B cell (primary cell): ENCODE results near the gene SYNC. TPM values are rescaled to one million over a fixed set of nuclear protein-coding genes. Genes with fewer than 3 reads are reported as not detected.

Experiments used
- ATAC-seq: fragments of 200-7000 bp; cut with Tn5 transposase; one replicate; pipeline ENCODE4 v1.10.0; 2021; ENCODE audit warnings: low read depth, mild to moderate bottlenecking, moderate number of reproducible peaks, moderate library complexity
- CTCF ChIA-PET: fragments of 350-600 bp; sonication (Branson Sonifier 250); formaldehyde crosslinking; loops from one replicate; lab custom pipeline; 2021; ENCODE audit warnings: antibody characterized with exemption, inconsistent platforms; lab: Charles Lee
- POLR2A ChIA-PET: fragments of 350-600 bp; sonication (Branson Sonifier 250); formaldehyde crosslinking; loops from one replicate; lab custom pipeline; 2021; ENCODE audit warnings: antibody characterized with exemption; lab: Charles Lee
- DNase-seq: peaks from one replicate; pipeline ENCODE4 v3.0.0; 2013
- H2AFZ ChIP-seq: 2 replicates; pipeline ENCODE4 v1.6.1; 2012; ENCODE audit warnings: mild to moderate bottlenecking, low read depth, low read length; ENCODE audit not compliant: insufficient read depth, poor library complexity, severe bottlenecking
- H3K27ac ChIP-seq, 2 donors: 1 replicate in 1 of 2; 2 replicates in 1 of 2; pipeline ENCODE4 v1.5.1; 2012 to 2013; ENCODE audit warnings: low read length in 2 of 2, mild to moderate bottlenecking in 2 of 2, moderate library complexity in 1 of 2
- H3K27me3 ChIP-seq, 4 experiments: fragments of 200-600 bp in 1 of 4; sonication (generic) in 1 of 4; replicated peaks in 1 of 4; 1 replicate in 2 of 4; 2 replicates in 2 of 4; pipeline versions ENCODE4 v1.6.1 to v1.7.0; 2013 to 2016; ENCODE audit warnings: low read length in 3 of 4, mild to moderate bottlenecking in 2 of 4, mixed read lengths in 1 of 4, moderate library complexity in 1 of 4; ENCODE audit not compliant: insufficient read depth in 4 of 4, control insufficient read depth in 3 of 4; ENCODE audit errors: control extremely low read depth in 1 of 4
- H3K36me3 ChIP-seq, 2 experiments: replicated peaks in 1 of 2; 1 replicate in 1 of 2; 2 replicates in 1 of 2; pipeline versions ENCODE4 v1.6.1 to v1.7.1; 2013; ENCODE audit warnings: low read length in 1 of 2; ENCODE audit not compliant: insufficient read depth in 2 of 2, control insufficient read depth in 1 of 2; ENCODE audit errors: control extremely low read depth in 1 of 2, extremely low read depth in 1 of 2
- H3K4me1 ChIP-seq, 2 donors: fragments of 200-600 bp in 1 of 2; sonication (generic) in 1 of 2; 1 replicate in 1 of 2; 2 replicates in 1 of 2; pipeline versions ENCODE4 v1.5.1 to v1.6.1; 2013 to 2017; ENCODE audit warnings: low read length in 2 of 2; ENCODE audit not compliant: control insufficient read depth in 2 of 2, insufficient read depth in 2 of 2
- H3K4me2 ChIP-seq: replicated peaks from 2 replicates; pipeline ENCODE3; 2012; ENCODE audit warnings: mild to moderate bottlenecking, low read depth, low read length; ENCODE audit not compliant: poor library complexity, severe bottlenecking
- H3K4me3 ChIP-seq, 5 experiments: fragments of 200-600 bp in 1 of 5; sonication (generic) in 1 of 5; 1 replicate in 3 of 5; 2 replicates in 2 of 5; pipeline versions ENCODE4 v1.5.1 to v1.7.0; 2011 to 2016; ENCODE audit warnings: low read length in 4 of 5, mild to moderate bottlenecking in 4 of 5, low read depth in 2 of 5, control low read depth in 1 of 5, moderate library complexity in 1 of 5; ENCODE audit not compliant: insufficient read depth in 1 of 5; ENCODE audit errors: control extremely low read depth in 1 of 5, extremely low read depth in 1 of 5
- H3K79me2 ChIP-seq: fragments of 200-600 bp; sonication (generic); one replicate; pipeline ENCODE4 v1.6.0; 2016; ENCODE audit warnings: low read length; ENCODE audit not compliant: control insufficient read depth, insufficient read depth
- H3K9ac ChIP-seq: fragments of 200-600 bp; sonication (generic); 2 replicates; pipeline ENCODE4 v1.6.1; 2017; ENCODE audit warnings: mild to moderate bottlenecking, low read length, moderate library complexity
- H3K9me3 ChIP-seq, 3 donors: one replicate each; pipeline versions ENCODE4 v1.6.1 to v1.7.1; 2013; ENCODE audit warnings: low read length in 2 of 3; ENCODE audit not compliant: control insufficient read depth in 2 of 3, insufficient read depth in 1 of 3; ENCODE audit errors: control extremely low read depth in 1 of 3
- H4K20me1 ChIP-seq: 2 replicates; pipeline ENCODE4 v1.6.0; 2012; ENCODE audit warnings: mild to moderate bottlenecking, low read length; ENCODE audit not compliant: insufficient read depth, control insufficient read depth, poor library complexity, severe bottlenecking
- H3K27ac Mint-ChIP-seq: one replicate; pipeline ENCODE4 v1.8.0; 2021; ENCODE audit warnings: mixed read lengths
- H3K27me3 Mint-ChIP-seq: one replicate; pipeline ENCODE4 v1.8.0; 2021; ENCODE audit warnings: mixed read lengths
- H3K4me1 Mint-ChIP-seq: one replicate; pipeline ENCODE4 v1.8.0; 2021; ENCODE audit warnings: mixed read lengths
- H3K4me3 Mint-ChIP-seq: one replicate; pipeline ENCODE4 v1.8.0; 2021; ENCODE audit warnings: mixed read lengths
- H3K9me3 Mint-ChIP-seq: one replicate; pipeline ENCODE4 v1.8.0; 2022; ENCODE audit warnings: mixed read lengths; ENCODE audit not compliant: insufficient read depth
- EZH2 ChIP-seq: IDR thresholded peaks from 2 replicates; pipeline ENCODE4 v1.6.1; 2012; ENCODE audit warnings: borderline replicate concordance, low read depth, mild to moderate bottlenecking, moderate library complexity, low read length; ENCODE audit not compliant: insufficient read depth, poor library complexity, severe bottlenecking
- WGBS: methylation state at CpG from one replicate; pipeline ENCODE4 v1.1.5; 2013; ENCODE audit warnings: missing lambda C conversion rate; ENCODE audit not compliant: insufficient coverage; 5-methylcytosine and 5-hydroxymethylcytosine counted together
- intact Hi-C: fragments of 100-400 bp; cut with micrococcal nuclease; formaldehyde crosslinking; loops from one replicate; pipeline ENCODE4 v1.10.0; 2022
- polyA plus RNA-seq: library from polyadenylated mRNA; depleted of rRNA; stranded (reverse); fragments of >200 nt; gene quantifications from 2 replicates; pipeline ENCODE4 v1.2.3, GENCODE V29; 2012
- total RNA-seq, 2 donors: library from RNA; stranded (reverse); fragments of 120-200 nt in 1 of 2; gene quantifications; 1 replicate in 1 of 2; 2 replicates in 1 of 2; pipeline versions ENCODE4 v1.2.3 to v1.2.4, GENCODE V29; 2013 to 2022
- TF ChIP-seq, protein P1 (sequence below): fragments of 200-600 bp; IDR thresholded peaks from one replicate; pipeline ENCODE4 v1.8.0; 2022; ENCODE audit warnings: antibody characterized with exemption, mild to moderate bottlenecking

The SYNC gene
- total and polyA plus RNA-seq, 2 donors (not counting 1 experiment from before 2014, with no cell fraction given) = not detected

DNA sequence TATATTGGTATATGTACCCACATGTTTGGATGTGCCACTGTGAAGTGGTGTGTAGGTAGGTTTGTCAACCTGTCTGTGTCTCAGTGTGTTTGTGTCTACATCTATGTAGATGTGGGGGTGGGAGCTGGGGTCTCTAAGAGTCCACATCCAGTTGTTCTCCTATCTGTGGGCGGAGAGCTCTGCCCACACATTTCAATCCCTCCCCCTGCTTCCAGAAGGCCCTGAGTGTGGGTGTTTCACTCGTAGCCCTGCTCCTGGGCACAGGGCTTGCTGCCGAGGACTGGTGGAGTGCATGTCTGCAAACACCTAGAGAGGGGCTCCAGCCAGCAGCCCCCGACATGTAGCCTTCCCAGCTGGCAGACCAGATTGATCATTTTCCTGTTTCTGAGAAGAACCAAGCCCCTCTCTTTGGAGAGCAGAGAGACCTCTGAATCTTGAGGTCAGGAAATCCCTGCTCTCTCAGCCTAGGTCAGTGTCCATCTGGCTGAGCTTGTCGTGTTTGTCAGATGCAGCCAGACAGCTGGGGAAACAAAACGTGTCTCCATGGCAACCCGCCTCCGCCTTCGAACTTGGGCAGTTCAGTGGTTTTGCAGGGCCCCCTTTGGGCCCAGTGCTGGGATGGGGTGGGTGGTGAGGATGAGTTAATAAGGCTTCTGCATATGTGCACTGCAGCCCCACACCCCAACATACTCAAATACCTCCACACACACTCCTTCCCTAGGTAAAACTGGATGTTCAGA lies 31.2 kb upstream of the SYNC start:
- H3K9me3 Mint-ChIP-seq = no peaks in the 10 kb centered on the region
- Histone ChIP-seq H3K9me3 (peaks cover 0 to 2% (median 0%) of the 10 kb centered on the region in 3 donors), H3K79me2 (no peaks in the 10 kb centered on the region), H3K27me3 (peaks cover 0 to 6% (median 0%) of the 10 kb centered on the region in 4 experiments), H4K20me1 (no peaks in the 10 kb centered on the region), H3K4me2 (no peak overlapping the region), H3K4me1 (no peaks in the 10 kb centered on the region), H2AFZ (no peak overlapping the region), H3K4me3 (no peak overlapping the region), H3K36me3 (no peaks in the 10 kb centered on the region), H3K9ac (no peak overlapping the region), H3K27ac (no peak overlapping the region)
- ChIA-PET POLR2A (no interaction called here), CTCF (interaction anchor here (1.3 kb wide), 1 partner anchor 39 kb away, joined by 4 read pairs; no protein-coding TSS in a partner anchor)
- no peaks in the 10 kb centered on the region for H3K4me1 Mint-ChIP-seq
- whole genome bisulfite sequencing = 75% methylated on average over 6 of the region's 9 CpGs
- no peak for DNase-seq
- intact Hi-C loops = no loop called here
- TF ChIP-seq EZH2 = no peak
- TF ChIP-seq, protein P1, sequence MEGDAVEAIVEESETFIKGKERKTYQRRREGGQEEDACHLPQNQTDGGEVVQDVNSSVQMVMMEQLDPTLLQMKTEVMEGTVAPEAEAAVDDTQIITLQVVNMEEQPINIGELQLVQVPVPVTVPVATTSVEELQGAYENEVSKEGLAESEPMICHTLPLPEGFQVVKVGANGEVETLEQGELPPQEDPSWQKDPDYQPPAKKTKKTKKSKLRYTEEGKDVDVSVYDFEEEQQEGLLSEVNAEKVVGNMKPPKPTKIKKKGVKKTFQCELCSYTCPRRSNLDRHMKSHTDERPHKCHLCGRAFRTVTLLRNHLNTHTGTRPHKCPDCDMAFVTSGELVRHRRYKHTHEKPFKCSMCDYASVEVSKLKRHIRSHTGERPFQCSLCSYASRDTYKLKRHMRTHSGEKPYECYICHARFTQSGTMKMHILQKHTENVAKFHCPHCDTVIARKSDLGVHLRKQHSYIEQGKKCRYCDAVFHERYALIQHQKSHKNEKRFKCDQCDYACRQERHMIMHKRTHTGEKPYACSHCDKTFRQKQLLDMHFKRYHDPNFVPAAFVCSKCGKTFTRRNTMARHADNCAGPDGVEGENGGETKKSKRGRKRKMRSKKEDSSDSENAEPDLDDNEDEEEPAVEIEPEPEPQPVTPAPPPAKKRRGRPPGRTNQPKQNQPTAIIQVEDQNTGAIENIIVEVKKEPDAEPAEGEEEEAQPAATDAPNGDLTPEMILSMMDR = no peak
- peaks cover 17% of the 10 kb centered on the region for H3K27me3 Mint-ChIP-seq
- no peak overlapping the region for H3K4me3 Mint-ChIP-seq
- no peak for ATAC-seq
- H3K27ac Mint-ChIP-seq = no peak overlapping the region
